HL-60 (cell line): ENCODE measurements around the gene C2orf42.

ENCODE experiments used
- GABPA ChIP-seq: IDR thresholded peaks from 2 replicates; pipeline ENCODE4 v1.6.1; 2012; ENCODE audit warnings: low read depth
- POLR2AphosphoS5 ChIP-seq: IDR thresholded peaks from 2 replicates; pipeline ENCODE4 v1.6.1; 2012; ENCODE audit warnings: low read depth
- SPI1 ChIP-seq: IDR thresholded peaks from 2 replicates; pipeline ENCODE4 v1.6.1; 2012; ENCODE audit warnings: low read depth, mild to moderate bottlenecking, borderline replicate concordance
- TF ChIP-seq, protein P1 (sequence below): IDR thresholded peaks from one replicate; pipeline ENCODE4 v1.5.1; 2011; ENCODE audit warnings: low read length, control low read depth, inconsistent platforms; ENCODE audit not compliant: insufficient read depth
- TF ChIP-seq, protein P2 (sequence below): IDR thresholded peaks from 2 replicates; pipeline ENCODE4 v1.6.1; 2012; ENCODE audit warnings: low read depth; ENCODE audit not compliant: insufficient replicate concordance

DNA sequence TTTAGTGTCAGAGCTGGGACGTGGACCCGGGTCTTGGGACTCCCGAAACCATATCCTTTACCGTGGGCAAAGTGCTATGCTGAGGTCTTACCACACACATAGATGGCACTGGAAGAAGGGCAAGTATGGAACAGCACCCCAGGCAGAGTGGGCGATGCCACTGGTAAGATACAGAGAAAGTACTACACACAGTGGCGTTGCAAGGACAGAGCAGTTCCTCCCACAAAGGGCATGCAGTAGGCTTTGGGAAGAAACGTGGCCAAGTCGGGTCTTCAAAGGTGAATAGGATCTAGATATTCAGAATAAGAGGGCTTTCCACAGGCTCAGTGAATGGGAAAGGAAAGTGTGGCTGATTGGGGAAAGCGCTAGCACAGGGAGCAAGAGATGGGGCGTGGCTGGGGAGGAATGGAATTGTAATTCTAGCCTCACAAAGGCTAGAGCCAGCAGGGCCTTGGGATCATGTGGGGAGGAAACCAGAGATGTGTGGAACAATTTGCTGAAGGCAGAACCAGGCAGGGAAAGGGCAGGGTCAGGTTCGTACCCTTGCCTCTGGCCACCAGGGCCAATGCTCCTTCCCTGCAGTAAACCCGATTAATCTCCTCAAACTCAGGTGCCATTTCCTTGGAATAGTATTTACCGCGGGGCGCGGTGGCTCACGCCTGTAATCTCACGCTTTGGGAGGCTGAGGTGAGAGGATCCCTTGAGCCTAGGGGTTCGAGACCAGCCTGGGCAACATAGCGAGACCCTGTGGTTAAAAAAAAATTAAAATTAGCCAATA lies 67.6 kb downstream of the C2orf42 start:
- TF ChIP-seq, protein P1, sequence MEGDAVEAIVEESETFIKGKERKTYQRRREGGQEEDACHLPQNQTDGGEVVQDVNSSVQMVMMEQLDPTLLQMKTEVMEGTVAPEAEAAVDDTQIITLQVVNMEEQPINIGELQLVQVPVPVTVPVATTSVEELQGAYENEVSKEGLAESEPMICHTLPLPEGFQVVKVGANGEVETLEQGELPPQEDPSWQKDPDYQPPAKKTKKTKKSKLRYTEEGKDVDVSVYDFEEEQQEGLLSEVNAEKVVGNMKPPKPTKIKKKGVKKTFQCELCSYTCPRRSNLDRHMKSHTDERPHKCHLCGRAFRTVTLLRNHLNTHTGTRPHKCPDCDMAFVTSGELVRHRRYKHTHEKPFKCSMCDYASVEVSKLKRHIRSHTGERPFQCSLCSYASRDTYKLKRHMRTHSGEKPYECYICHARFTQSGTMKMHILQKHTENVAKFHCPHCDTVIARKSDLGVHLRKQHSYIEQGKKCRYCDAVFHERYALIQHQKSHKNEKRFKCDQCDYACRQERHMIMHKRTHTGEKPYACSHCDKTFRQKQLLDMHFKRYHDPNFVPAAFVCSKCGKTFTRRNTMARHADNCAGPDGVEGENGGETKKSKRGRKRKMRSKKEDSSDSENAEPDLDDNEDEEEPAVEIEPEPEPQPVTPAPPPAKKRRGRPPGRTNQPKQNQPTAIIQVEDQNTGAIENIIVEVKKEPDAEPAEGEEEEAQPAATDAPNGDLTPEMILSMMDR = no peak
- TF ChIP-seq, protein P2, sequence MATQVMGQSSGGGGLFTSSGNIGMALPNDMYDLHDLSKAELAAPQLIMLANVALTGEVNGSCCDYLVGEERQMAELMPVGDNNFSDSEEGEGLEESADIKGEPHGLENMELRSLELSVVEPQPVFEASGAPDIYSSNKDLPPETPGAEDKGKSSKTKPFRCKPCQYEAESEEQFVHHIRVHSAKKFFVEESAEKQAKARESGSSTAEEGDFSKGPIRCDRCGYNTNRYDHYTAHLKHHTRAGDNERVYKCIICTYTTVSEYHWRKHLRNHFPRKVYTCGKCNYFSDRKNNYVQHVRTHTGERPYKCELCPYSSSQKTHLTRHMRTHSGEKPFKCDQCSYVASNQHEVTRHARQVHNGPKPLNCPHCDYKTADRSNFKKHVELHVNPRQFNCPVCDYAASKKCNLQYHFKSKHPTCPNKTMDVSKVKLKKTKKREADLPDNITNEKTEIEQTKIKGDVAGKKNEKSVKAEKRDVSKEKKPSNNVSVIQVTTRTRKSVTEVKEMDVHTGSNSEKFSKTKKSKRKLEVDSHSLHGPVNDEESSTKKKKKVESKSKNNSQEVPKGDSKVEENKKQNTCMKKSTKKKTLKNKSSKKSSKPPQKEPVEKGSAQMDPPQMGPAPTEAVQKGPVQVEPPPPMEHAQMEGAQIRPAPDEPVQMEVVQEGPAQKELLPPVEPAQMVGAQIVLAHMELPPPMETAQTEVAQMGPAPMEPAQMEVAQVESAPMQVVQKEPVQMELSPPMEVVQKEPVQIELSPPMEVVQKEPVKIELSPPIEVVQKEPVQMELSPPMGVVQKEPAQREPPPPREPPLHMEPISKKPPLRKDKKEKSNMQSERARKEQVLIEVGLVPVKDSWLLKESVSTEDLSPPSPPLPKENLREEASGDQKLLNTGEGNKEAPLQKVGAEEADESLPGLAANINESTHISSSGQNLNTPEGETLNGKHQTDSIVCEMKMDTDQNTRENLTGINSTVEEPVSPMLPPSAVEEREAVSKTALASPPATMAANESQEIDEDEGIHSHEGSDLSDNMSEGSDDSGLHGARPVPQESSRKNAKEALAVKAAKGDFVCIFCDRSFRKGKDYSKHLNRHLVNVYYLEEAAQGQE = no peak
- TF ChIP-seq GABPA (no peak), POLR2AphosphoS5 (no peak), SPI1 (no peak; the same call in 1 of the 2 replicates)
